Effector CD8-positive, alpha-beta T cell (primary cell): ENCODE measurements around the gene GRIP1.
A peak's percentile ranks its signal among the peaks of the same experiment; 100 is the strongest.

Source experiments
- DNase-seq: peaks from one replicate; lab custom pipeline; 2025; lab: John Stamatoyannopoulos, UW

GRIP1 gene

GRCh38 chr12:66446276-66446675 lies 232.6 kb downstream of the GRIP1 start:
- DNase-seq = no peak

GRCh38 chr12:66441905-66442559 lies 236.8 kb downstream of the GRIP1 start:
- no peak for DNase-seq

- DNase-seq = no peak
Observed at GRCh38 chr12:66438601-66439000, 240.3 kb downstream of the GRIP1 start.

- DNase-seq = no peak
Observed at GRCh38 chr12:66430106-66430505, 248.8 kb downstream of the GRIP1 start.

GRCh38 chr12:66428870-66429269 lies 250.0 kb downstream of the GRIP1 start:
- no peak for DNase-seq

- DNase-seq = no peak
Observed at GRCh38 chr12:66428261-66428660, 250.6 kb downstream of the GRIP1 start.

- DNase-seq = no peak
Observed at GRCh38 chr12:66426696-66427095, 252.2 kb downstream of the GRIP1 start.

GRCh38 chr12:66423266-66423665 lies 255.6 kb downstream of the GRIP1 start:
- no peak for DNase-seq

GRCh38 chr12:66418908-66419307 lies 260.0 kb downstream of the GRIP1 start:
- no peak for DNase-seq

- no peak for DNase-seq
Observed at GRCh38 chr12:66417217-66417616, 261.7 kb downstream of the GRIP1 start.

- peak; percentile 6 for DNase-seq
Observed at GRCh38 chr12:66409195-66409871, 269.5 kb downstream of the GRIP1 start.

- DNase-seq = no peak
Observed at GRCh38 chr12:66405395-66405794, 273.5 kb downstream of the GRIP1 start.

GRCh38 chr12:66403746-66404145 lies 275.1 kb downstream of the GRIP1 start:
- DNase-seq = no peak

- no peak for DNase-seq
Observed at GRCh38 chr12:66399911-66400306, 279.0 kb downstream of the GRIP1 start.

- DNase-seq = no peak
Observed at GRCh38 chr12:66398931-66399910, 279.7 kb downstream of the GRIP1 start.

- DNase-seq = no peak
Observed at GRCh38 chr12:66397574-66398290, 281.1 kb downstream of the GRIP1 start.

GRCh38 chr12:66393890-66394289 lies 285.0 kb downstream of the GRIP1 start:
- DNase-seq = no peak

- no peak for DNase-seq
Observed at GRCh38 chr12:66392266-66392915, 286.5 kb downstream of the GRIP1 start.

- no peak for DNase-seq
Observed at GRCh38 chr12:66388517-66388916, 290.4 kb downstream of the GRIP1 start.

GRCh38 chr12:66387117-66387516 lies 291.8 kb downstream of the GRIP1 start:
- DNase-seq = no peak

GRCh38 chr12:66380769-66381535 lies 297.9 kb downstream of the GRIP1 start:
- no peak for DNase-seq
